Measurements from ENCODE around the gene GCK. TPM values are rescaled to one million over a fixed set of nuclear protein-coding genes. Genes with fewer than 3 reads are reported as not detected.
"Not testable (repeated sequence)": the region's sequence is repeated elsewhere in the genome, so short reads cannot be mapped to it uniquely, and the experiment has no call there.

Gene GCK
- polyA plus RNA-seq, 1 of the 3 experiments (the other 2 are of a cell fraction): 1.6 TPM

GRCh38 chr7:44175730-44176129 is 13.5 kb downstream of the GCK start:
- Histone ChIP-seq H3K27me3 (ENCODE audit: insufficient read depth) (no peaks in the 10 kb centered on the region; the same call in 1 of the 2 replicates), H3K27ac (ENCODE audit: low read depth in 2 of 2, low read length in 1 of 2) (no peak overlapping the region), H3K9ac (no peak overlapping the region), H4K20me1 (ENCODE audit: insufficient read depth) (no peaks in the 10 kb centered on the region), H3F3A (replicated peaks; ENCODE audit: insufficient read depth) (no peaks in the 10 kb centered on the region), H3K36me3 (replicated peaks in 1 of 2; ENCODE audit: control insufficient read depth in 1 of 2, insufficient read depth in 2 of 2, low read length in 1 of 2) (no peaks in the 10 kb centered on the region), H3K9me2 (no peaks in the 10 kb centered on the region), H3K4me1 (ENCODE audit: control insufficient read depth in 1 of 2, insufficient read depth in 2 of 2, low read depth in 1 of 2, low read length in 1 of 2) (peaks cover 4 to 11% of the 10 kb centered on the region in 2 experiments; a peak in 2 of 4 replicates), H3K79me2 (ENCODE audit: insufficient read depth) (no peaks in the 10 kb centered on the region), H3K4me3 (ENCODE audit: low read depth in 2 of 2, low read length in 1 of 2) (no peak overlapping the region), H2AFZ (ENCODE audit: low read depth) (no peak overlapping the region), H3K4me2 (no peak overlapping the region), H3K9me3 (no peaks in the 10 kb centered on the region)
- 36% methylated on average over 3 of the region's 3 CpGs for WGBS (ENCODE audit: low lambda C conversion rate)
- no peak for TF ChIP-seq TAF1 (IDR thresholded peaks at IDR 0.05; ENCODE audit: borderline replicate concordance, low read depth, low read length)
- ChIA-PET POLR2A (no interaction called here), CTCF (interaction anchor here (1.0 kb wide), 1 partner anchor 21 kb away, joined by 3 read pairs; no protein-coding TSS in a partner anchor)
- DNase-seq: no peak

GRCh38 chr7:44174694-44174948 is 14.6 kb downstream of the GCK start:
- CTCF ChIA-PET; H3K4me2 ChIP-seq; DNase-seq; H3K79me2 ChIP-seq (ENCODE audit: insufficient read depth); H3K27me3 ChIP-seq (ENCODE audit: insufficient read depth); H3K9me2 ChIP-seq; H2AFZ ChIP-seq (ENCODE audit: low read depth); H3K9ac ChIP-seq; POLR2A ChIA-PET; H3K27ac ChIP-seq (ENCODE audit: low read depth in 2 of 2, low read length in 1 of 2); H3K9me3 ChIP-seq; H3K4me3 ChIP-seq (ENCODE audit: low read depth in 2 of 2, low read length in 1 of 2); H3F3A ChIP-seq (replicated peaks; ENCODE audit: insufficient read depth); H3K36me3 ChIP-seq (replicated peaks in 1 of 2; ENCODE audit: control insufficient read depth in 1 of 2, insufficient read depth in 2 of 2, low read length in 1 of 2); H4K20me1 ChIP-seq (ENCODE audit: insufficient read depth): not testable (repeated sequence)
- 0% methylated on average over 1 of the region's 1 CpG for WGBS (ENCODE audit: low lambda C conversion rate)
- H3K4me1 ChIP-seq (ENCODE audit: control insufficient read depth in 1 of 2, insufficient read depth in 2 of 2, low read depth in 1 of 2, low read length in 1 of 2): peaks cover 4 to 11% of the 10 kb centered on the region in 2 experiments; a peak in 2 of 4 replicates

GRCh38 chr7:44173911-44174693 is 15.1 kb downstream of the GCK start:
- Histone ChIP-seq H3K9me2 (no peaks in the 10 kb centered on the region), H2AFZ (ENCODE audit: low read depth) (no peak overlapping the region), H3K4me3 (ENCODE audit: low read depth in 2 of 2, low read length in 1 of 2) (no peak overlapping the region), H4K20me1 (ENCODE audit: insufficient read depth) (no peaks in the 10 kb centered on the region), H3K4me1 (ENCODE audit: control insufficient read depth in 1 of 2, insufficient read depth in 2 of 2, low read depth in 1 of 2, low read length in 1 of 2) (peaks cover 4 to 11% of the 10 kb centered on the region in 2 experiments; a peak in 2 of 4 replicates), H3K27ac (ENCODE audit: low read depth in 2 of 2, low read length in 1 of 2) (no peak overlapping the region), H3K79me2 (ENCODE audit: insufficient read depth) (no peaks in the 10 kb centered on the region), H3F3A (replicated peaks; ENCODE audit: insufficient read depth) (no peaks in the 10 kb centered on the region), H3K9ac (no peak overlapping the region), H3K4me2 (no peak overlapping the region), H3K36me3 (replicated peaks in 1 of 2; ENCODE audit: control insufficient read depth in 1 of 2, insufficient read depth in 2 of 2, low read length in 1 of 2) (no peaks in the 10 kb centered on the region), H3K27me3 (ENCODE audit: insufficient read depth) (no peaks in the 10 kb centered on the region; the same call in 1 of the 2 replicates), H3K9me3 (no peaks in the 10 kb centered on the region)
- TF ChIP-seq, protein P1, sequence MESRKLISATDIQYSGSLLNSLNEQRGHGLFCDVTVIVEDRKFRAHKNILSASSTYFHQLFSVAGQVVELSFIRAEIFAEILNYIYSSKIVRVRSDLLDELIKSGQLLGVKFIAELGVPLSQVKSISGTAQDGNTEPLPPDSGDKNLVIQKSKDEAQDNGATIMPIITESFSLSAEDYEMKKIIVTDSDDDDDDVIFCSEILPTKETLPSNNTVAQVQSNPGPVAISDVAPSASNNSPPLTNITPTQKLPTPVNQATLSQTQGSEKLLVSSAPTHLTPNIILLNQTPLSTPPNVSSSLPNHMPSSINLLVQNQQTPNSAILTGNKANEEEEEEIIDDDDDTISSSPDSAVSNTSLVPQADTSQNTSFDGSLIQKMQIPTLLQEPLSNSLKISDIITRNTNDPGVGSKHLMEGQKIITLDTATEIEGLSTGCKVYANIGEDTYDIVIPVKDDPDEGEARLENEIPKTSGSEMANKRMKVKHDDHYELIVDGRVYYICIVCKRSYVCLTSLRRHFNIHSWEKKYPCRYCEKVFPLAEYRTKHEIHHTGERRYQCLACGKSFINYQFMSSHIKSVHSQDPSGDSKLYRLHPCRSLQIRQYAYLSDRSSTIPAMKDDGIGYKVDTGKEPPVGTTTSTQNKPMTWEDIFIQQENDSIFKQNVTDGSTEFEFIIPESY (IDR thresholded peaks at IDR 0.05; ENCODE audit: borderline replicate concordance, low read depth): no peak
- TF ChIP-seq, protein P2, sequence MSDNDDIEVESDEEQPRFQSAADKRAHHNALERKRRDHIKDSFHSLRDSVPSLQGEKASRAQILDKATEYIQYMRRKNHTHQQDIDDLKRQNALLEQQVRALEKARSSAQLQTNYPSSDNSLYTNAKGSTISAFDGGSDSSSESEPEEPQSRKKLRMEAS (IDR thresholded peaks at IDR 0.05; ENCODE audit: low read depth): no peak
- TF ChIP-seq RCOR1 (IDR thresholded peaks at IDR 0.05; ENCODE audit: low read length) (no peak), NRF1 (IDR thresholded peaks at IDR 0.05; ENCODE audit: low read depth, low read length) (no peak), ELF1 (IDR thresholded peaks at IDR 0.05) (no peak), SIN3A (IDR thresholded peaks at IDR 0.05; ENCODE audit: borderline replicate concordance, low read depth, low read length) (no peak), TAF1 (IDR thresholded peaks at IDR 0.05; ENCODE audit: borderline replicate concordance, low read depth, low read length) (no peak), EZH2phosphoT487 (IDR thresholded peaks at IDR 0.05; ENCODE audit: borderline replicate concordance, low read depth) (no peak), FOXM1 (IDR thresholded peaks at IDR 0.05; ENCODE audit: low read depth) (no peak), POLR2AphosphoS5 (IDR thresholded peaks at IDR 0.05; ENCODE audit: low read depth, low read length) (no peak), RAD21 (IDR thresholded peaks at IDR 0.05; ENCODE audit: low read length) (no peak)
- CTCF ChIA-PET: interaction anchor here (1.4 kb wide), 1 partner anchor 22 kb away, joined by 9 read pairs; no protein-coding TSS in a partner anchor
- DNase-seq: no peak
- 26% methylated on average over 3 of the region's 3 CpGs for WGBS (ENCODE audit: low lambda C conversion rate)
- POLR2A ChIA-PET: no interaction called here

All from SK-N-SH (cell line).